GM10248 (cell line): ENCODE data around the gene ZNF507.

Source experiments
- CTCF ChIA-PET: fragments of 300-600 bp; sonication (Branson Sonifier 250); formaldehyde crosslinking; extraction: SDS; loops from one replicate; lab custom pipeline; 2021; ENCODE audit warnings: antibody characterized with exemption; lab: Yijun Ruan, JAX
- POLR2A ChIA-PET: fragments of 350-650 bp; sonication (Branson Sonifier 250); formaldehyde crosslinking; extraction: SDS; loops from one replicate; lab custom pipeline; 2020; ENCODE audit warnings: antibody characterized with exemption; lab: Yijun Ruan, JAX
- DNase-seq: peaks from one replicate; pipeline ENCODE4 v3.0.0; 2012; ENCODE audit errors: extremely low spot score
- TF ChIP-seq, protein P1 (sequence below): IDR thresholded peaks from 2 replicates; pipeline ENCODE4 v1.5.1; 2012; ENCODE audit warnings: mild to moderate bottlenecking, low read depth; ENCODE audit errors: extremely low read depth, missing control alignments, control extremely low read depth

ZNF507 gene

GRCh38 chr19:32406161-32407003 lies 61.0 kb downstream of the ZNF507 start:
- ChIA-PET CTCF (interaction anchor here (1.0 to 1.7 kb wide), 3 partner anchors 10 to 67 kb away, joined by 3 to 5 read pairs (median 3); no protein-coding TSS in a partner anchor), POLR2A (no interaction called here)
- TF ChIP-seq, protein P1, sequence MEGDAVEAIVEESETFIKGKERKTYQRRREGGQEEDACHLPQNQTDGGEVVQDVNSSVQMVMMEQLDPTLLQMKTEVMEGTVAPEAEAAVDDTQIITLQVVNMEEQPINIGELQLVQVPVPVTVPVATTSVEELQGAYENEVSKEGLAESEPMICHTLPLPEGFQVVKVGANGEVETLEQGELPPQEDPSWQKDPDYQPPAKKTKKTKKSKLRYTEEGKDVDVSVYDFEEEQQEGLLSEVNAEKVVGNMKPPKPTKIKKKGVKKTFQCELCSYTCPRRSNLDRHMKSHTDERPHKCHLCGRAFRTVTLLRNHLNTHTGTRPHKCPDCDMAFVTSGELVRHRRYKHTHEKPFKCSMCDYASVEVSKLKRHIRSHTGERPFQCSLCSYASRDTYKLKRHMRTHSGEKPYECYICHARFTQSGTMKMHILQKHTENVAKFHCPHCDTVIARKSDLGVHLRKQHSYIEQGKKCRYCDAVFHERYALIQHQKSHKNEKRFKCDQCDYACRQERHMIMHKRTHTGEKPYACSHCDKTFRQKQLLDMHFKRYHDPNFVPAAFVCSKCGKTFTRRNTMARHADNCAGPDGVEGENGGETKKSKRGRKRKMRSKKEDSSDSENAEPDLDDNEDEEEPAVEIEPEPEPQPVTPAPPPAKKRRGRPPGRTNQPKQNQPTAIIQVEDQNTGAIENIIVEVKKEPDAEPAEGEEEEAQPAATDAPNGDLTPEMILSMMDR, result no peak
- DNase-seq, result no peak

GRCh38 chr19:32407004-32407992 lies 61.9 kb downstream of the ZNF507 start:
- ChIA-PET CTCF (no interaction called here), POLR2A (no interaction called here)
- TF ChIP-seq, protein P1, result no peak
- no peak for DNase-seq

- TF ChIP-seq, protein P1, result no peak
- CTCF ChIA-PET, result no interaction called here
- POLR2A ChIA-PET, result no interaction called here
- no peak for DNase-seq
These were observed 69.8 kb downstream of the ZNF507 start for GRCh38 chr19:32415246-32415645.

DNA sequence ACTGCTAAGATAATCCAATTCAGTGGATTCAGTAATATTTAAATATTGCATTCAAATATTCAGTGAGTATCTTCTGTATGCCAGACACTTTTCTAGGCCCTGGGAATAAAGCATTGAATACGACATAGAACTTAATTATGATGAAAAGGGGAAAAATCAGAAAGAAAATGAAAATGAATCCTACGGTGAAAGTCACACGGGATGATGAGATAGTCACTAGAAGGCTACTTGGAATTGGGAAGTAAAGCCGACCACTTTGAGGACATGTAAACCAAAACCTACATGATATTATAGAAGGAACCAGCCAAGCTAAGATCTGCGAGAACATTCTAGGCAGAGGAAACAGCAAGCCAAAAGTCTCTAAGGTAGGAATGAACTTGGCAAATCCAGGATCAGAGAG lies 70.3 kb downstream of the ZNF507 start:
- TF ChIP-seq, protein P1, result no peak
- CTCF ChIA-PET, result interaction anchor here (1.0 to 1.5 kb wide), 2 partner anchors 31 to 769 kb away, joined by 3 to 4 read pairs; no protein-coding TSS in a partner anchor
- POLR2A ChIA-PET, result no interaction called here
- DNase-seq, result no peak

DNA sequence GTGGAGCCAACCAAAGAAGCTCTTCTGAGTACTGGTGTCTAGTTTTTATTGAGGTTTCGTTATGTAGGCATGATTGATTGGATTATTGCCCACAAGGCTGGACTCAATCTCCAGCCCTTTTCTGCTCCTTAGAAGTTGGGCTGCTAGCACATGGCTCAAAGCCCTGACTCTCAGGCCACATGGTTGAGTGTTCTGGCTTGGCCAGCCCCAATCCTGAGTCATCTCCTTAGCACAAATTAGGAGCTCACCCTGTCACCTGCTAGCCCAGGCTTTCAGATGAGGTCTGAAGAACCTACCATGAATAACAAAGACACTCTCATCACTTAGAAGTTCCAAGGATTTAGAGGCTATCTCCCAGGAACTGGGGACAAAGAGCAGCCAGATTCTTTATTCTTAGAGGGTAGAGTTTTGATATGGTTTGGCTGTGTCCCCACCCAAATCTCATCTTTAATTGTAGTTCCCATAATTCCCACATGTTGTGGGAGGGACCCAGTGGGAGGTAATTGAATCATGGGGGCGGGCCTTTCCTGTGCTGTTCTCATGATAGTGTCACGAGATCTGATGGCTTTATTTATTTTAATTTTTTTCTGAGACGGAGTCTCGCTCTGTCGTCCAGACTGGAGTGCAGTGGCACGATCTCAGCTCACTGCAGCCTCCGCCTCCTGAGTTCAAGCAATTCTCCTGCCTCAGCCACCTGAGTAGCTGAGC lies 71.5 kb downstream of the ZNF507 start:
- POLR2A ChIA-PET, result no interaction called here
- CTCF ChIA-PET, result interaction anchor here (1.0 to 1.5 kb wide), 2 partner anchors 30 to 767 kb away, joined by 3 to 4 read pairs; no protein-coding TSS in a partner anchor
- TF ChIP-seq, protein P1, result no peak
- no peak for DNase-seq
